Panc1 (cell line): ENCODE data around the gene ASAP2.

Experiments used
- POLR2AphosphoS5 ChIP-seq: IDR thresholded peaks from 2 replicates; pipeline ENCODE4 v1.6.1; 2012; ENCODE audit warnings: mild to moderate bottlenecking, low read depth, low read length, moderate library complexity
- TF ChIP-seq, protein P1 (sequence below): fragments of 450-650 bp; IDR thresholded peaks from 2 replicates; pipeline ENCODE4 v1.5.1; 2017; ENCODE audit warnings: mild to moderate bottlenecking
- TF ChIP-seq, protein P2 (sequence below), 2 experiments: IDR thresholded peaks; 2 replicates each; pipeline ENCODE4 v1.6.1; 2011 to 2012; ENCODE audit warnings: low read depth in 2 of 2, control low read depth in 1 of 2, low read length in 1 of 2, mild to moderate bottlenecking in 1 of 2, moderate library complexity in 1 of 2; ENCODE audit not compliant: insufficient read depth in 1 of 2

DNA sequence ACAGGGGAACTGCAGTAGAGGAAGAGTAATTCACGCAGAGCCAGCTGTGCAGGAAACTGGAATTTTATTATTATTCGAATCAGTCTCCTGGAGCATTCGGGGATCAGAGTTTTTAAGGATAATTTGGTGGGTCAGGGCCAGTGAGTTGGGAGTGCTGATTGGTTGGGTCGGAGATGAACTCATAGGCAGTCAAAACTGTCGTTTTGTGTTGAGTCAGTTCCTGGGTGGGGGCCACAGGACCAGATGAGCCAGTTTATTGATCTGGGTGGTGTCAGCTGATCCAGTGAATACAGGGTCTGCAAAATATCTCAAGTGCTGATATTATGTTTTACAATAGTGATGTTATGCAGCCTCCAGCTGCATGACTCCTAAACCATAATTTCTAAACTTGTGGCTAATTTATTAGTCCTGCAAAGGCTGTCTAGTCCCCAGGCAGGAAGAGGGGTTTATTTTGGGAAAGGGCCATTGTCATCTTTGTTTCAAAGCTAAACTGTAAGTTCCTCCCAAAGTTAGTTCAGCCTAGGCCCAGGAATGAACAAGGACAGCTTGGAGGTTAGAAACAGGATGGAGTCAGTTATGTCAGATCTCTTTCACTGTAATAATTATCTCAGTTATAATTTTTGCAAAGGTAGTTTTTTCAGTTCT, 67.0 kb downstream of the ASAP2 start:
- TF ChIP-seq, protein P1, sequence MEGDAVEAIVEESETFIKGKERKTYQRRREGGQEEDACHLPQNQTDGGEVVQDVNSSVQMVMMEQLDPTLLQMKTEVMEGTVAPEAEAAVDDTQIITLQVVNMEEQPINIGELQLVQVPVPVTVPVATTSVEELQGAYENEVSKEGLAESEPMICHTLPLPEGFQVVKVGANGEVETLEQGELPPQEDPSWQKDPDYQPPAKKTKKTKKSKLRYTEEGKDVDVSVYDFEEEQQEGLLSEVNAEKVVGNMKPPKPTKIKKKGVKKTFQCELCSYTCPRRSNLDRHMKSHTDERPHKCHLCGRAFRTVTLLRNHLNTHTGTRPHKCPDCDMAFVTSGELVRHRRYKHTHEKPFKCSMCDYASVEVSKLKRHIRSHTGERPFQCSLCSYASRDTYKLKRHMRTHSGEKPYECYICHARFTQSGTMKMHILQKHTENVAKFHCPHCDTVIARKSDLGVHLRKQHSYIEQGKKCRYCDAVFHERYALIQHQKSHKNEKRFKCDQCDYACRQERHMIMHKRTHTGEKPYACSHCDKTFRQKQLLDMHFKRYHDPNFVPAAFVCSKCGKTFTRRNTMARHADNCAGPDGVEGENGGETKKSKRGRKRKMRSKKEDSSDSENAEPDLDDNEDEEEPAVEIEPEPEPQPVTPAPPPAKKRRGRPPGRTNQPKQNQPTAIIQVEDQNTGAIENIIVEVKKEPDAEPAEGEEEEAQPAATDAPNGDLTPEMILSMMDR: no peak
- no peak for TF ChIP-seq POLR2AphosphoS5
- TF ChIP-seq, protein P2, sequence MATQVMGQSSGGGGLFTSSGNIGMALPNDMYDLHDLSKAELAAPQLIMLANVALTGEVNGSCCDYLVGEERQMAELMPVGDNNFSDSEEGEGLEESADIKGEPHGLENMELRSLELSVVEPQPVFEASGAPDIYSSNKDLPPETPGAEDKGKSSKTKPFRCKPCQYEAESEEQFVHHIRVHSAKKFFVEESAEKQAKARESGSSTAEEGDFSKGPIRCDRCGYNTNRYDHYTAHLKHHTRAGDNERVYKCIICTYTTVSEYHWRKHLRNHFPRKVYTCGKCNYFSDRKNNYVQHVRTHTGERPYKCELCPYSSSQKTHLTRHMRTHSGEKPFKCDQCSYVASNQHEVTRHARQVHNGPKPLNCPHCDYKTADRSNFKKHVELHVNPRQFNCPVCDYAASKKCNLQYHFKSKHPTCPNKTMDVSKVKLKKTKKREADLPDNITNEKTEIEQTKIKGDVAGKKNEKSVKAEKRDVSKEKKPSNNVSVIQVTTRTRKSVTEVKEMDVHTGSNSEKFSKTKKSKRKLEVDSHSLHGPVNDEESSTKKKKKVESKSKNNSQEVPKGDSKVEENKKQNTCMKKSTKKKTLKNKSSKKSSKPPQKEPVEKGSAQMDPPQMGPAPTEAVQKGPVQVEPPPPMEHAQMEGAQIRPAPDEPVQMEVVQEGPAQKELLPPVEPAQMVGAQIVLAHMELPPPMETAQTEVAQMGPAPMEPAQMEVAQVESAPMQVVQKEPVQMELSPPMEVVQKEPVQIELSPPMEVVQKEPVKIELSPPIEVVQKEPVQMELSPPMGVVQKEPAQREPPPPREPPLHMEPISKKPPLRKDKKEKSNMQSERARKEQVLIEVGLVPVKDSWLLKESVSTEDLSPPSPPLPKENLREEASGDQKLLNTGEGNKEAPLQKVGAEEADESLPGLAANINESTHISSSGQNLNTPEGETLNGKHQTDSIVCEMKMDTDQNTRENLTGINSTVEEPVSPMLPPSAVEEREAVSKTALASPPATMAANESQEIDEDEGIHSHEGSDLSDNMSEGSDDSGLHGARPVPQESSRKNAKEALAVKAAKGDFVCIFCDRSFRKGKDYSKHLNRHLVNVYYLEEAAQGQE (IDR thresholded peaks at IDR 0.05; ENCODE audit: insufficient read depth in 1 of 2, low read depth in 2 of 2, low read length in 1 of 2): no peak
